Activated T-cell treated with anti-CD3 and anti-CD28 coated beads for 24 hours (primary cell): ENCODE measurements around the gene RYR3.

Source experiments
- DNase-seq: peaks from one replicate; pipeline ENCODE4 v3.0.0-alpha.2; 2020; ENCODE audit warnings: low read depth

The RYR3 gene

DNA sequence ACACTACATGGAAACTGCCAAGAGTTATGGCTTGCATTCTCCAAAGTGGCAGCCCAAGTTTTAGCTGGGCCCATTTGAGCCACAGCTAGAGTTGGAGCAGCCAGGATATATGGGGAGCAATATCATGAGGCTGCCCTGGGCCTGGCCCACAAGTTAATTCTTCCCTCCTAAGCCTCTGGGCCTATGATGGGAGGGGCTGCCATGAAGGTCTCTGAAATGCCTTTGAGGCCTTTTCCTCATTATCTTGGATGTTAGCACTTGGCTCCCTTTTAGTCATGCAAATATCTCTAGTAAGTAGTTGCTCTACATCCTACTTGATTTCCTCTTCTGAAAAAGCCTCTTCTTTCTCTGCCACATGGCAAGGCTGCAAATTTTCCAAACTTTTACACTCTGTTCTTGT, 400.0 kb downstream of the RYR3 start:
- DNase-seq = no peak

DNA sequence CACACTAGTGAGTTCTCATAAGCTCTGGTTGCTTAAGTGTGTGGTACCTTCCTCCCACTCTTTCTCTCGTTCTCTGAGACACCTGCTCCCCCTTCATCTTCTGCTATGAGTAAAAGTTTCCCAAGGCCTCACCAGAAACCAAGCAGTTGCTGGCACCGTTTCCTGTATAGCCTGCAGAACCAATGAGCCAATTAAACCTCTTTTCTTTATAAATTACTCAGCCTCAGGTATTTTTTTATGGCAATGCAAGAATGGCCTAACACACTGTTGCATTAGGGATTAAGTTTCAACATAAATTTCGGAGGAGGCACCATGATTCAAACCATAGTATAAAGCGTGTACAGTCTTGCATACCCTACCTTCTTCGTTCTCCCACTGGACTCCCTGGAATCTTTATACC, 405.3 kb downstream of the RYR3 start:
- DNase-seq = peak; percentile 5

- DNase-seq = no peak
These were observed 410.2 kb downstream of the RYR3 start for GRCh38 chr15:33720952-33721351.

DNA sequence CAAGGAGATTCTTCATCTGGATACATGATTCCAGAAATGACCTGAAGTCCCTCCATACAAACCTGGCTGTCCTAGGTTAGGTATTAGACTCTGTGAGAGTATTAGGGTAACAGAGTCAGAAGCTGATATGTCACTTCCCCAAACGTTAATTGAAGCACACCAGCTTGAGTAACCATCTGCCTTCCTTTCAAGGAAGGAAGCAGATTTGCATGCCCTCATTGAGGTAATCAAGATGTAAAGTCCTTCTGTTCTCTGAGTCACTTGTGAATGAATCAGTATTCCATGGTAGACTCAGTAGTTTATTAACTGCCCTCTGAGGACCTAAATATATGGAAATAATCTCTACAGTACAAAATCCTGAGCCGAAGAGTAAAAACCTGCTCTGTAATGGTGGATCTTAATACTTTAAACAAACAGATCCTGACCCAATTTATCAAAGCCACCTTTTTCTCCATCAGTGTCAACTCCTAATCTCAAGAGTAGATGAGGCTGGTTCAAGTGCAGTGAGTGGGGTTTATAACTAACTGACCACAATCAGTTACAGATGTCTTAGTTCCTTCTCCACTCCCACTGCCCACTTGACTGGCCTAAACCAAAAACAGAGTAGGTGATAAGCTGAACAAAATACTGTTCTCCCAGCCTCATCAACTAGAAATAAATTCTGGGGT, 411.4 kb downstream of the RYR3 start:
- no peak for DNase-seq

DNA sequence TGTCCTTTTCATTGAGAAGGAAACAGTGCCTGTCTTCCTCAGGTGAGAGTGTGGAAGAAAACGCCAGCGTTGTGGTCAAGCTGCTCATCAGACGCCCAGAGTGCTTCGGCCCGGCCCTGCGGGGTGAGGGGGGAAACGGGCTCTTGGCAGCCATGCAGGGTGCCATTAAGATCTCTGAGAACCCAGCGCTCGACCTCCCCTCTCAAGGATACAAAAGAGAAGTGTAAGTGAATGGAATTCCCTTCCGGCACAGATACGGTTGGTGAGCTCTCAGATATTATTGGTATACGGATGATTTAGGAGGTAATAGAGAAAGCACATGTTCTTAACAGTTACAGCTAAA, 411.9 kb downstream of the RYR3 start:
- DNase-seq = no peak

DNA sequence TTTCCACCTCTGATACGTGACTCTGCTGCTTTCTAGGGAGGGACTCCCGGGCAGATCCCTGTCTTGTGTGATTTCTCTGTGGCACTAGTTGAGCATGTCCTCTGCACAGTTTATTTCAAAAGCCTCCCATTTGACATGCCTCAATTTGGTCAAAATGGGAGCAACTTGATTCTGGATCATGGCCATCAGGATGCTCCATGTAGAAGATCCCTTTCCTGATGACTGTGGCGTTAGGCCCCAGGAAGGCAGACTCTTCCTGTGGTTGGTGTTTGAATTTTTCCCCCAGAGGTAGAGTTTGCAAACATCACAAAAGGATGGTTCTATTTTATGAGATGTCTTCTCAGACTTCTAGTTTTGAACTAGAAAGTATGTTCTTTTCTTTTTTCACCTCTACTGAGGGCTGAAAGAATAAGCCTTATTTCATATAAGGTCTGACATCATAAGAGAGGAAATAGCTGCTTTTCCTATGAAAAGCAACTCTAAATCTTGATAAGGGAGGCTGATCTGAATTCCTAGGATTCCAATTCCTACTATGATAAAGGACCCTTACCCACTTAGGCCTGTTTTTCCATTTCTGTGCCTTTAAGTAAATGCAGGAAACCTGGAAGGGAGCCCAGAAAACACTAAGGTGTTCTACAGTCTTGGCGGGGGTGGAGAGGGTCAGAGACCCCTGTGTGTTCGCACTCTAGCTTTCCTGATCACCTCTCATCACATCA, 413.7 kb downstream of the RYR3 start:
- DNase-seq = no peak

GRCh38 chr15:33729653-33730052, 418.9 kb downstream of the RYR3 start:
- DNase-seq = no peak

DNA sequence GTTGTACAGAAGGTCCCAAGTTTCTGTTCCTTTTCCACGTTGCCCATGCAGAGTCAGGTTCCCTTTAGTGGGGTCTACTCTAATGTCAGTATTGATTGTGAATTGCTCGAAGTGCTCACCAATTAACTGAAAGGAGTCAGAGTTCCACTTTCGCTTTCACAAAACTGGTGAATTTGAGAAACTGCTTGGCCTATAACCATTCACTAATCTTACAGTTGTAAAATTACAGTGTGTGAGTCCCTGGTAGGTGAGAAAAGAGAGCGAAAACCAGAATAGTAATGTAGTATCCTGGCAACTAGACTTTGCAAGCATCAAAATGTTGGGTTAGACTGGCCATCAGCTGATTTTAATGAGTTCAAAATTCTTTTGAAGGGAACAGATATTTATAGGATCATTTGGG, 420.0 kb downstream of the RYR3 start:
- no peak for DNase-seq

DNA sequence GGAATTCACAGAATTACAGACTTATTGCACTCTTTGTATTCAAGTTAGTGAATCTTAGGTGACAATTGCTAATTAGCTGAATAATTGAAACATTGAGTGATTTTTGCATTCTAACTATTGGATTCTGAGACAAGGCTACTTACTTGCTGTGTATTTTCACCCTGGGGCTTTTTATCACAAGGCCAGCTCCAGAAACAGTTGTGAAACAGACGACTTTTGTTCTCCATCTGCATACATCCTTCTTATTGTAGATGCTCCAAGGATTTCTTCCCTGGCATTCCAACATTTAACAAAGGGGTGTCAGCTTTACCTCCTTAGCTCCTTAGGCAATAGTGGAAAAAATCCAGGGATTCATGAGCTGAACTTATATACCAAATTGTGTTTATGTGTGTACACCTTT, 424.4 kb downstream of the RYR3 start:
- DNase-seq = no peak

DNA sequence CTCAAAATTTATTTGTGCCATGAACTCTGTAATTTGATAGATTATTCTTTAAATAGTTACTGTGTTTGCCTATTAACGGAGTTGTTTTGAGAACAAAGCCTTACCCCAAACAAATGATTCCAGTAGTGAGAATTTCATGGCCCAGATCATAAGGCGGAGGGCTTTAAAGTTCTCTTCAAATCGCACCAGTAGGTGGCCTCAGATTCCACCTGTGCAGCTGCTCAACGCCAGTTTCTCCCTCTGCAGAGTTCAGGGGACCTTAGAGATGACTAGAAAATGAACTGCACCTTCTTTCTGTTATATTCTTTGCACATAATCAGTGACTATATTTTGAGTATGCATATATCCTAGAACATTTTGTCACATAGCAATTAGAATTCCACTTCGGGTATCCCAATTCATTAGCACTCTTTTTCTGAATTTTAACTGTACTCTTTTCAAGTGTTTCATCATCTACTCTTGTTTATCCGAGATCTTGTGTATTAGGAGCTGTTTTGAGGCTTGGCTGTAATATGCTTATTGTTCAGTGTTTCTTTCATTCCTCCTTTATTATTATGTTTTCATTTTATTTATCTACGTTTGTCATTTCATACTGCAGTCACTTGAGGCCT, 425.0 kb downstream of the RYR3 start:
- DNase-seq = no peak

DNA sequence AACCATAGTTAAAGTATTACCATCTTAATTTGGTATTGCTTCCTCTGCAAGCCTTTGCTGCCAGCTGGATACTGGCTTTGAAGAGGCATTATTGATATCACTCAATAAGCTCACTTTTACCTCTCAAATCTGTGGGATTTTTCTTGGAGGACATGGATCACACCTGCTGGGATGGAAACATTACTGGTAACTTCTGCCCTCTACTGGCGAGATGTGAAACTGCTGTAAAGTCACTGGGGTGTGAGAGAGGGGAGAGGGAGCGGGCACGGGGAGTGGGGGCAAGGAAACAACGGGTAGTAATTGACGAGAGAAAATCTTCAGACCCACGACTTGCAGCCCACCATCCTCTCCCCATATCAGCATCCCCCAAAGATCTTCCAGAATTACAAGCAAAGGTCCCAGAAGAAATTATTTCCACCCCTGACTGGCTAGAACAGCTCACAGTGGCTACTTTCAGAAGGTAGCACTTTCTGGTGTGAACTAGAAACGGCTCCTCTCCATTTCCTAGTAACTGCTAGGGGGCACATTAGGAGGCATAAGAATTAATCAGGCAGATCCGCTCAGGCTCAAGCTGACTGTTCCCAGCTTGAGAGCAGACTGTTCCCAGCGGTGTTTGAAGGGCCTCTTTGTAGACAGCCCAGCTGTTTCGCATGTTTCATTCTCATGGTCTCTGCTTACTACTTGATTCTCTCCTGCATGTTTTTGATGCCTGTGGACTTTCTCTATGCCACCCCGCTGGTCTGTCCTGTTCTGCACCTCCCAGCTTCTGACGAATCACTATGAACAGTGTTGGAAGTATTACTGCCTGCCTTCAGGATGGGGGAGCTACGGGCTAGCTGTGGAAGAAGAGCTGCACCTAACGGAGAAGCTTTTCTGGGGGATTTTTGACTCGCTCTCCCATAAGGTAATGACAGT, 427.2 kb downstream of the RYR3 start:
- peak; percentile 11 for DNase-seq

DNA sequence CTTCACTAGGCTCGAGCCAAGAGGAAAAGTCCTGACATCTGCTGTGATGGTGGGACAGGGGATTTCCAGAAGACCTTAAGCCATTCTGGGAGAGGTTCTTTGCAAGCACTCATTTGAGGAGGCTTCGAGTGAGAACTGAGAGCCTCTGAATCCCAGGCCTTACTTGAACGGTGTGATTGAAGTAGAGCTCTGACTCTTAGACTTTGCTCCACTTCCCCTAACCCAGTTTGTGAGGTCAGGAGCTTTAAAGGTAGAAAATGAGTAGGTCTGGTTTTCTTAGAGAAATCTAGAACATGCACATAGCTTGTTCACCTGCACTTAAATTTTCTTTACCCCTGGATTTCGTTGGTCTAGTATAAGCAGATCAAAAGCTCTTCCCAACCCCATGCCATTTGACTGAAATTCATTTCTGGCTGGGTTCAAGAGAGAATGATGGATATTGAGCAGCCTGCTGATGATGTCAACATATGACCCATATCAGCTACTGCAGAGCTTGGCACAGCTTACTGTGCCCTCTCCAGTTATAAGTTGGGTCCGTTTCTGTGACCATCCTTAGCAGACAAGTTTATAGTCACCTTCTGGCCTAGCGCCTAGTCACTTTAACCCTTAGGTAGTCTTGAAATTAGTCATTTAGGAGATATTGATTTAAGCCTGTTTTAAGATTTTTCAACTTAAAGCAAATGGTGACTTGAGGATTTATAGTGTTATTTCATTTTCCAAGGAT, 428.3 kb downstream of the RYR3 start:
- DNase-seq = no peak

DNA sequence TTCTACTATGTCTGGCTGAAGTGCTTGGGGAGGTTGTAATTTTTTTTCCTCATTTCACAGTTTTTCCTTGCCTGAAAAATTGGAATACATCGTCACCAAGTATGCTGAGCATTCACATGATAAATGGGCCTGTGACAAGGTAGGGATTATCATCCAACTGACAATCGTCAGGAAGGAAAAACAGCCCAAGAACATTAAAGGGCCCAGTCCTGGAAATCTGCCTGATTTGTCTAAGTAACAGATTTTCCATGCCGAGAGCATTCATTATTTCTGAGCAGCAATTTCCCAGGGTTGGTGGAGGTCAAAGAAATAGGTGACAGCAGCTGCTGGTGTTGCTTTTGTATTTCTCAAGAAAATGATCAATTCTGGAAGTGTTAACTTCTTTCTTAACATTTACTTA, 431.5 kb downstream of the RYR3 start:
- no peak for DNase-seq

DNA sequence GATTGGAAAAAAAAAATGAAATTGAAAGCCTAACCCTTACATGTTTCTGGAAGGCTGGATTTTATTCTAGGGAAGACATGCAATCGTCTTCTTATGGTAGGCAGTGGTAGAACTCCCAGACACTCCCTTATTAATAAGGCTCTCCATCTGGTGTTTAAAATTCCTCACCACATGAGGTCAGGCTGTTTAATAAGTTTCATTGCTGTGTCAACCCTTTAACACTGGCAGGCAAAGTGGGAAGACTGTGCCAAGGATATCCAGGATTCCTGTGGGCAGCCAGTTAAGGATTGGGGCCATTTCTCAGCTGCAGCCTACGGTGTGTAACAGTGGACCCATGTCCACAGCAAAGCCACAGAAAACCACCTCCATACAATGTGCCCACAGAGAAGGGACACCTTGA, 432.0 kb downstream of the RYR3 start:
- DNase-seq = no peak

GRCh38 chr15:33746203-33746602, 435.4 kb downstream of the RYR3 start:
- DNase-seq = no peak

DNA sequence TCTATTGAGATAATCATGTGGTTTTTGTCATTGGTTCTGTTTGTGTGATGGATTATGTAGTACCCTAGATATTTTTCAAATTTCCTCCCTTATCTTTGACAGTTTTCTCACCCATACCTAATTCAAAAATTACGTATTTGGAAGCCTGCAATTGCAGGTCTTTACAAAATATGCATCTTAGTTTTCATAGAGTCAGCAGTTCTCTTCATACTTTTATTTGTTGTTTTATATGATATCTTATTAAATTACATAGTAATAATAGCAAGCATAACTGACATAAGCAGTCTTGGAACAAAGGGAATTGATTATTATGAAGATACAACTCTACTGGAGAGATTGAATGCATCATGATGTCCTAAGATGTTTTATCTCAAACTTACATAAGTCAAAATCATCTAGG, 442.2 kb downstream of the RYR3 start:
- no peak for DNase-seq

DNA sequence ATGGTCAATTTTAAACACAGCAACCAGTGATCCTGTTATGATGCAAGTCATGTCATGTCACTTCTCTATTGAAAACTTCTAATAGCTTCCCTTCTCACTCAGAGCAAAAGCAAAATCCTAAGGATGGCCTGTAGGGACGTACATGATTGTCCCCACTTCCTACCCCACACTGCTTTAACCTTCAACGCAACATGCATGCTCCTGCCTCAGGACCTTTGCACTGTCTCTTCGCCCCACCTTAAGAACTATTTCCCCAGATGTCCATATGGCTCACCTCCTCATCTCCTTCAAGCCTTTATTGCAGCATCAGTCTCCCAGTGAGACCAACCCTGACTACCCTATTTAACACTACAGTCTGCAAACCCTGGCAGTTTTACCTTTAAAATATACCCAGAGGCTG, 443.5 kb downstream of the RYR3 start:
- DNase-seq = no peak

DNA sequence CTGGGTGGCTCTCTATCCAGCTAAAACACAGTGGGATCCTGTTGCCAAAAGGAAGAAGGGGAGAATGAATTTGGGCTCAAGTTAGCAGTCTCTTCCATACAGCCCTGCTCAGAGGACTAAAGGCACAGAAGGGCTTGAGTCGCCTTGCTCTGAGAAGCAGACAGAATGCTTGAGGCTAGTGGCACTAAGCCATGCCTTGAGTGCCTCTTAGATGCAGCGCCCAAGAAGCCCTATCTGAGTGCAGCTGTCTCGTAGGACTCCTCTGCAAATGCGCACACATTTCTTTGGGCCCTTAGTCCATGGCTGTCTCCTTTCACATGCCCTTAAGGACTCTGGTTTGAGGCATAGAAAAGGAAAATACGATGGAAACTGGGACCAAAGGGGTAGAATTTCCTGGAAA, 446.2 kb downstream of the RYR3 start:
- no peak for DNase-seq

DNA sequence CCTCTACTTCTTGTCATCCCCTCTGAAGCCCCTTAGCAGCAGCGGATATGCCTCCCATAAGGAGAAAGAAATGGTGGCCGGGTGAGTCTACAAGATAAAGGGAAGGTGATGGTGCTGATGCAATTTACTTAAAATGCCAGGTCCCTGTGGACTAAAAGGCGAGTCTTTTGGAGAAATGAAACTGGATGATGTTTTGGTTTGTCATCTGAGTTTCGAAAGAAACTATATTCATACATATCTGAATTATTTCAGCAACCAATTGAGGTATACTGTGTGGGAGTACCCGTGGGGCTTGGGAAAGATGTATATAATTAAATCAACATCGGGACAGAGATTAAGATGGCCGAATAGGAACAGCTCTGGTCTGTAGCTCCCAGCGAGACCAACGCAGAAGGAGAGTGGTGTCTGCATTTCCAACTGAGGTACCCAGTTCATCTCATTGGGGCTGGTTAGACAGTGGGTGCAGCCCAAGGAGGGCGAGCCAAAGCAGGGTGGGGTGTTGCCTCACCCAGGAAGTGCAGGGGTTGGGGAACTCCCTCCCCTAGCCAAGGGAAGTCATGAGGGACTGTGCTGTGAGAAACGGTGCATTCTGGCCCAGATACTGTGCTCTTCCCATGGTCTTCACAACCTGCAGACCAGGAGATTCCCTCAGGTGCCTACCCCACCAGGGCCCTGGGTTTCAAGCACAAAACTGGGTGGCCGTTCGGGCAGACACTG, 446.9 kb downstream of the RYR3 start:
- no peak for DNase-seq

- DNase-seq = no peak
These were observed 455.6 kb downstream of the RYR3 start for GRCh38 chr15:33766389-33766788.

- no peak for DNase-seq
These were observed 458.0 kb downstream of the RYR3 start for GRCh38 chr15:33768670-33769190.
